ENCODE measurements around the gene TMPRSS11F.

The TMPRSS11F gene

GRCh38 chr4:68077737-68078136 lies 51.9 kb downstream of the TMPRSS11F start:
- no peak for DNase-seq (ENCODE audit: low read depth in 2 of 2)

DNA sequence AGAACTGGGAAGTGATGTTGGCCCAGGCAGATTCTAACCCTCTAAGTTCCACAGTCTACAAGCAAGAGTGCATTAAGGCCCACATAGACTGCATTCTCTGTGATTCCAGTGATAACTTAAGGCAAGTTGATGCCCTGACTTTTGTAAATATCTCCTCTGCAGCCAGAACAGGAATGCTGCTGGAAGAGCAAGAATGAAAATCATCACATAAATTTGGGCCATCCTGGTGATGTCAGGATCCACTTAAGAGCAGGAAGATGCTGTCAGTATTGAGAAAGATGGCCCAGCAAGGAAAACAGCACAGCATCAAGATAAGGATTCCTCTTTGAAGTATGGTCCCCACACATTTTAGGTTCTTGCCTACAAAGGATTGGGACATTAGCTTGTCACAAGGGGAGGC lies 52.4 kb downstream of the TMPRSS11F start:
- DNase-seq (ENCODE audit: low read depth in 2 of 2), result no peak

DNA sequence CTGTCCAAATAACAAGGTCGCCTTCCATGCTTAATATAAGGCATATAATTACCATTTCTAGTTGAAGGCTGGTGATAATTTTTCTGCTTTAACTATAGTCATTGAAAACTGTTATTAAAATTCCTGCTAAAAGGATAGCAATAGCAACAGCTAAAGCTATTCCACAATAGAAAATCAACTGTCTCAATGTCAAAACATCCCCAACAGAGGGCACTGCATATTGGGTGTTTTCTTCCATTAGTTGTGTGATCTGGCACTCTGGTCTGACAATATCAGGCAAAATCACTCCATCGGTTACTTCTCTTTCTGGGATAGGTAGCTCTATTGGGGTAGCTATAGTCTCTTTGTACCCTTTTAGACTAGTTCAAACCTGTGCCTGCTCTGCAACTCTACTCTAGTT lies 53.5 kb downstream of the TMPRSS11F start:
- DNase-seq (ENCODE audit: low read depth in 2 of 2), result no peak

DNA sequence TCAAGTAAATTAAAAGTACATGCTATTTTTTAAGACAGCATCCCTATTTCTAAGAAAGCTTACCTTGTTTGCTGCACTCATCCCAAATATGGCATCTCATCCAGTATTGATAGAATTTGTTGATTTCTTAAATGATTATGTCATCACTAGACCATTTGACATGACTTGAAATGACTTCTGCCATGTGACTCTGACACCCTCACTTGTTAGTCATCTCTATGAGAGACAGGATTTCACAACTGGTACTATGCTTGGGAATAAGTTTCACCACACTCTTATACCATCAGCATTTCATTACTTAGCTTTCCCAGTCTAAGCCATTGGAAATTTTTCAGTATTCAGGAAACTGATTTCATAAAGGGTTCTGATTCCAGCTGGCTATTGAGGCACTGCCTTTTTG lies 55.3 kb downstream of the TMPRSS11F start:
- DNase-seq (ENCODE audit: low read depth in 2 of 2), result no peak

DNA sequence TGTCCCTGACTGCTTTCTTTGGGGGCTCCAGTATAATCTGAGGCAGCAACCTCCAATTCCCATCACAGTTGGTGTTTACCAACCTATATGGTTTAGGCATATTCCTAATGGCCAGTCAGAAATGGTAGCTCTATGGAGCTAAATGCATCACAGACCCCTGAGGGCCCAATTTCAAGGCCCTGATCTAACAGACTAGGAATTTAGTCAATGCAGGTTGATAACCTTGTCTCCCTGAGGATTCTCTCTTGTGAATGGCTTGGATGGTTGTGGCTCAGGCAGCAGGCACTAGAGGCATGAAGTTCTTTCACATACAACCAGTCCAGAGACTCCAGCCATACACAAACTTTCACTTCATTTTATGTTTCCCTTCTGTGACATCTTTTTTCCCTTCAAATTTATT lies 59.4 kb downstream of the TMPRSS11F start:
- DNase-seq (ENCODE audit: low read depth in 2 of 2), result no peak

DNA sequence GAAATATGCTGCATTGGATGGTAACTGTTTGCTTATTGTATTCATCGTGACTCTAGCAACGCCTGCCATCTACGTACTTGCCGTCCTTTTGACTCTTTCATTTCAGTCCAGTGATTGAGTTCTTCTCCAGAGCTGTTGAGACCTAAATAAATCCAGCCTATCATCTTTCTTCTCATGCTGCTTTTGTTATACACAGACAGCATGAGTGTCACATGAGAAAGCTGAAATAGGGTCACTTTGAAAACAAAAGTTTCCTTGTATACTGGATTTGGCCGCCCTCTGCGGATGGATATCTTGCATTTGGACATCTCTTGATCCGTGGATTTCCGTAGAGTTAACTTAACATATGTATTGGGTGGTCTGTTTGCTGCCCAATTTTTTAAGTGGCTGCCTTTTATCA lies 67.2 kb downstream of the TMPRSS11F start:
- no peak for DNase-seq (ENCODE audit: low read depth in 2 of 2)

DNA sequence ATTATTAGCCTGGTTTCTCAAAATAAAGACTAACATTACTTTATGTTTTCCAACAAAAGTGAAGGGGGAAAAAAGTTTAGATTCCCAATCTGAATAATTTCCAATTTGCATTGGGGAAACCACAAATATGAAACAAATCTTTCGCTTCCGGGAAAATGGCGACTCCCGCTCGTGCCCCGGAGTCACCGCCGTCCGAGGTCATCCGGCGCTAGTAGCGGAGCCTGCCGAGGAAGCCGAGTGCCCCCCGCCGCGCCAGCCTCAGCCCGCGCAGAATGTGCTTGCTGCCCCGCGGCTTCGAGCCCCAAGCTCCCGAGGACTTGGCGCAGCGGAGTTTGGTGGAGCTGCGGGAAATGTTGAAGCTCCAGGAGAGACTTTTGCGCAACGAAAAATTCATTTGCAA lies 91.4 kb downstream of the TMPRSS11F start:
- no peak for DNase-seq (ENCODE audit: low read depth in 2 of 2)

- no peak for DNase-seq (ENCODE audit: low read depth in 2 of 2)
Observed at GRCh38 chr4:68021185-68021584, 108.5 kb downstream of the TMPRSS11F start.

GRCh38 chr4:68011684-68012083 lies 118.0 kb downstream of the TMPRSS11F start:
- no peak for DNase-seq (ENCODE audit: low read depth in 2 of 2)

Data from stimulated activated CD4-positive, alpha-beta T cell treated with anti-CD3 and anti-CD28 coated beads, Interleukin-1b, Interleukin-23, amount 100 ng/mL, for 1 hour (primary cell).